ENCODE data around the gene MYLK.

Gene MYLK

GRCh38 chr3:123821920-123822319, 62.2 kb downstream of the MYLK start:
- DNase-seq (ENCODE audit: extremely low read depth in 1 of 2, low read depth in 1 of 2) = no peak

- DNase-seq (ENCODE audit: extremely low read depth in 1 of 2, low read depth in 1 of 2) = no peak
These were observed 64.2 kb downstream of the MYLK start for GRCh38 chr3:123819949-123820348.

GRCh38 chr3:123818921-123819429, 65.2 kb downstream of the MYLK start:
- no peak for DNase-seq (ENCODE audit: extremely low read depth in 1 of 2, low read depth in 1 of 2)

GRCh38 chr3:123818324-123818920, 65.7 kb downstream of the MYLK start:
- no peak for DNase-seq (ENCODE audit: extremely low read depth in 1 of 2, low read depth in 1 of 2)

- DNase-seq (ENCODE audit: extremely low read depth in 1 of 2, low read depth in 1 of 2) = no peak
These were observed 66.7 kb downstream of the MYLK start for GRCh38 chr3:123817413-123817812.

GRCh38 chr3:123816673-123817207, 67.4 kb downstream of the MYLK start:
- no peak for DNase-seq (ENCODE audit: extremely low read depth in 1 of 2, low read depth in 1 of 2)

- no peak for DNase-seq (ENCODE audit: extremely low read depth in 1 of 2, low read depth in 1 of 2)
These were observed 68.2 kb downstream of the MYLK start for GRCh38 chr3:123815981-123816380.

- no peak for DNase-seq (ENCODE audit: extremely low read depth in 1 of 2, low read depth in 1 of 2)
These were observed 70.3 kb downstream of the MYLK start for GRCh38 chr3:123813876-123814275.

GRCh38 chr3:123809597-123809996, 74.5 kb downstream of the MYLK start:
- no peak for DNase-seq (ENCODE audit: extremely low read depth in 1 of 2, low read depth in 1 of 2)

GRCh38 chr3:123808812-123809211, 75.3 kb downstream of the MYLK start:
- DNase-seq (ENCODE audit: extremely low read depth in 1 of 2, low read depth in 1 of 2) = no peak

GRCh38 chr3:123807820-123808219, 76.3 kb downstream of the MYLK start:
- no peak for DNase-seq (ENCODE audit: extremely low read depth in 1 of 2, low read depth in 1 of 2)

- no peak for DNase-seq (ENCODE audit: extremely low read depth in 1 of 2, low read depth in 1 of 2)
These were observed 78.6 kb downstream of the MYLK start for GRCh38 chr3:123805504-123805903.

- DNase-seq (ENCODE audit: extremely low read depth in 1 of 2, low read depth in 1 of 2) = no peak
These were observed 79.0 kb downstream of the MYLK start for GRCh38 chr3:123805101-123805500.

- no peak for DNase-seq (ENCODE audit: extremely low read depth in 1 of 2, low read depth in 1 of 2)
These were observed 79.5 kb downstream of the MYLK start for GRCh38 chr3:123804676-123805075.

GRCh38 chr3:123803521-123803920, 80.6 kb downstream of the MYLK start:
- DNase-seq (ENCODE audit: extremely low read depth in 1 of 2, low read depth in 1 of 2) = no peak

- no peak for DNase-seq (ENCODE audit: extremely low read depth in 1 of 2, low read depth in 1 of 2)
These were observed 82.0 kb downstream of the MYLK start for GRCh38 chr3:123802007-123802625.

- no peak for DNase-seq (ENCODE audit: extremely low read depth in 1 of 2, low read depth in 1 of 2)
These were observed 82.7 kb downstream of the MYLK start for GRCh38 chr3:123801474-123801873.

GRCh38 chr3:123800362-123800682, 83.8 kb downstream of the MYLK start:
- no peak for DNase-seq (ENCODE audit: extremely low read depth in 1 of 2, low read depth in 1 of 2)

GRCh38 chr3:123799544-123800361, 84.4 kb downstream of the MYLK start:
- no peak for DNase-seq (ENCODE audit: extremely low read depth in 1 of 2, low read depth in 1 of 2)

GRCh38 chr3:123798550-123798949, 85.6 kb downstream of the MYLK start:
- DNase-seq (ENCODE audit: extremely low read depth in 1 of 2, low read depth in 1 of 2) = no peak

- DNase-seq (ENCODE audit: extremely low read depth in 1 of 2, low read depth in 1 of 2) = no peak
These were observed 88.5 kb downstream of the MYLK start for GRCh38 chr3:123795471-123796251.

All from activated CD8-positive, alpha-beta memory T cell treated with anti-CD3 and anti-CD28 coated beads for 1 hour (primary cell).